ENCODE results near the gene SAMD8.

DNA sequence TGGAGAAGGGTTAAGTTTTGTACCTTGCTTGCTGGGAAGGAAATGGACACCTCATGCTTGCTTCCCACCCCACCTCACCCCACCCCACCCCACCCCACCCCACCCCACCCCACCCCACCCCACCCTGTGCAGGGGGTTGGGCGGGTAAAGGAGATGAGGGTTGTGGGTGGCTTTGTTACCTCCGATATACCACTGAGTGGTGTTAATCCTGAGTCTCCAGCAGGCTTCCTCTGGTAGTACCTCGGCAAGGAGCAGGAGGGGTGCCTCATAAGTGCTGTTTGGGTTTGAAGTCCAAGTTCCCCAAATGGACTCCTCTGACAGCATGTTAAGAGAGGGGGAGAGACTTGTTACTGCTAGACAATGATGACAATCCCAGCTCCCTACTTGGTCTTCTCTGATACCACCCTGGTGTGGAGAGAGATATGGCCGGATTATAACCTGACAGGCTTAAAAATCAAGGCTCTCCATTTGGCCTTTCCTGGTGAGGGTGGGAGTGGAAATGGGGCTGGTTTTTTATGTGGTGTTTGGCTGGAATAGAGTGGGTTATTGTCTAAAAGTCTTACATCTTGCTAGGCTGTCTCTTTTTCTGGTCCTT, 11.7 kb downstream of the SAMD8 start:
- TF ChIP-seq, protein P1, sequence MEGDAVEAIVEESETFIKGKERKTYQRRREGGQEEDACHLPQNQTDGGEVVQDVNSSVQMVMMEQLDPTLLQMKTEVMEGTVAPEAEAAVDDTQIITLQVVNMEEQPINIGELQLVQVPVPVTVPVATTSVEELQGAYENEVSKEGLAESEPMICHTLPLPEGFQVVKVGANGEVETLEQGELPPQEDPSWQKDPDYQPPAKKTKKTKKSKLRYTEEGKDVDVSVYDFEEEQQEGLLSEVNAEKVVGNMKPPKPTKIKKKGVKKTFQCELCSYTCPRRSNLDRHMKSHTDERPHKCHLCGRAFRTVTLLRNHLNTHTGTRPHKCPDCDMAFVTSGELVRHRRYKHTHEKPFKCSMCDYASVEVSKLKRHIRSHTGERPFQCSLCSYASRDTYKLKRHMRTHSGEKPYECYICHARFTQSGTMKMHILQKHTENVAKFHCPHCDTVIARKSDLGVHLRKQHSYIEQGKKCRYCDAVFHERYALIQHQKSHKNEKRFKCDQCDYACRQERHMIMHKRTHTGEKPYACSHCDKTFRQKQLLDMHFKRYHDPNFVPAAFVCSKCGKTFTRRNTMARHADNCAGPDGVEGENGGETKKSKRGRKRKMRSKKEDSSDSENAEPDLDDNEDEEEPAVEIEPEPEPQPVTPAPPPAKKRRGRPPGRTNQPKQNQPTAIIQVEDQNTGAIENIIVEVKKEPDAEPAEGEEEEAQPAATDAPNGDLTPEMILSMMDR (IDR thresholded peaks at IDR 0.05) = no peak
- no peak for TF ChIP-seq POLR2A (IDR thresholded peaks at IDR 0.05)

Data from thyroid gland (tissue), 4 donors.